SK-N-SH (cell line): ENCODE results near the gene CKMT2. TPM values are rescaled to one million over a fixed set of nuclear protein-coding genes. Genes with fewer than 3 reads are reported as not detected.

Source experiments
- CTCF ChIA-PET: fragments of 300-600, 350-600 bp; formaldehyde crosslinking; extraction: SDS; loops from one replicate; lab custom pipeline; 2021; lab: Yijun Ruan, JAX
- POLR2A ChIA-PET: fragments of 350-600 bp; sonication (Branson Sonifier 250); formaldehyde crosslinking; extraction: SDS; loops from one replicate; lab custom pipeline; 2020; ENCODE audit warnings: antibody characterized with exemption, inconsistent platforms; lab: Yijun Ruan, JAX
- DNase-seq: peaks from one replicate; pipeline ENCODE4 v3.0.0; 2012
- H2AFZ ChIP-seq: fragments of 200-600 bp; sonication (generic); 2 replicates; pipeline ENCODE4 v1.8.1; 2016; ENCODE audit warnings: antibody characterized with exemption, mild to moderate bottlenecking, low read depth
- H3F3A ChIP-seq: fragments of 200-600 bp; sonication (generic); replicated peaks from 2 replicates; pipeline ENCODE3; 2016; ENCODE audit warnings: antibody characterized with exemption, mild to moderate bottlenecking; ENCODE audit not compliant: insufficient read depth
- H3K27ac ChIP-seq, 2 experiments: fragments of 200-500 bp in 1 of 2; fragments of 200-600 bp in 1 of 2; sonication (Bioruptor generic) in 1 of 2; sonication (generic), shearing (Covaris generic) in 1 of 2; 2 replicates each; pipeline versions ENCODE4 v1.5.1 to v1.6.1; 2014 to 2016; ENCODE audit warnings: low read depth in 2 of 2, inconsistent platforms in 1 of 2, low read length in 1 of 2, mild to moderate bottlenecking in 1 of 2, mixed read lengths in 1 of 2
- H3K27me3 ChIP-seq: fragments of 200-600 bp; sonication (generic), shearing (Covaris generic); 2 replicates; pipeline ENCODE4 v1.6.1; 2016; ENCODE audit warnings: mixed run types; ENCODE audit not compliant: insufficient read depth
- H3K36me3 ChIP-seq, 2 experiments: fragments of 200-500 bp in 1 of 2; fragments of 200-600 bp in 1 of 2; sonication (Bioruptor generic) in 1 of 2; sonication (generic) in 1 of 2; replicated peaks in 1 of 2; 2 replicates each; pipeline versions ENCODE3 to v1.5.1; 2014 to 2016; ENCODE audit warnings: low read length in 1 of 2, mild to moderate bottlenecking in 1 of 2; ENCODE audit not compliant: insufficient read depth in 2 of 2, control insufficient read depth in 1 of 2
- H3K4me1 ChIP-seq, 2 experiments: fragments of 200-500 bp in 1 of 2; fragments of 200-600 bp in 1 of 2; sonication (Bioruptor generic) in 1 of 2; sonication (generic), shearing (Covaris generic) in 1 of 2; 2 replicates each; pipeline versions ENCODE4 v1.5.1 to v1.6.1; 2014 to 2016; ENCODE audit warnings: low read depth in 1 of 2, low read length in 1 of 2, mixed run types in 1 of 2; ENCODE audit not compliant: insufficient read depth in 2 of 2, control insufficient read depth in 1 of 2
- H3K4me2 ChIP-seq: fragments of 200-600 bp; sonication (generic), shearing (Covaris generic); 2 replicates; pipeline ENCODE4 v1.6.1; 2017; ENCODE audit warnings: mixed run types
- H3K4me3 ChIP-seq, 2 experiments: fragments of 200-500 bp in 1 of 2; fragments of 200-600 bp in 1 of 2; sonication (Bioruptor generic) in 1 of 2; sonication (generic), shearing (Covaris generic) in 1 of 2; 2 replicates each; pipeline versions ENCODE4 v1.5.1 to v1.8.1; 2014 to 2016; ENCODE audit warnings: low read depth in 2 of 2, inconsistent platforms in 1 of 2, low read length in 1 of 2, mild to moderate bottlenecking in 1 of 2, mixed read lengths in 1 of 2, moderate library complexity in 1 of 2
- H3K79me2 ChIP-seq: fragments of 200-600 bp; sonication (generic); 2 replicates; pipeline ENCODE4 v1.8.1; 2017; ENCODE audit warnings: mild to moderate bottlenecking; ENCODE audit not compliant: insufficient read depth
- H3K9ac ChIP-seq: fragments of 200-600 bp; sonication (generic); 2 replicates; pipeline ENCODE4 v1.6.1; 2017; ENCODE audit warnings: mixed run types
- H3K9me2 ChIP-seq: fragments of 200-600 bp; sonication (generic); 2 replicates; pipeline ENCODE4 v1.6.1; 2017; ENCODE audit warnings: mixed run types
- H3K9me3 ChIP-seq: fragments of 200-600 bp; sonication (generic); 2 replicates; pipeline ENCODE4 v1.6.1; 2017; ENCODE audit warnings: mixed run types, mild to moderate bottlenecking, moderate library complexity
- H4K20me1 ChIP-seq: fragments of 200-600 bp; sonication (generic); 2 replicates; pipeline ENCODE4 v1.6.1; 2017; ENCODE audit warnings: mild to moderate bottlenecking, mixed run types; ENCODE audit not compliant: insufficient read depth
- CHD2 ChIP-seq: fragments of 150-350 bp; IDR thresholded peaks from 2 replicates; pipeline ENCODE4 v1.6.1; 2018; ENCODE audit warnings: low read length; ENCODE audit not compliant: partially characterized antibody
- ELF1 ChIP-seq: IDR thresholded peaks from 2 replicates; pipeline ENCODE4 v1.4.0; 2012
- EP300 ChIP-seq, 2 experiments: IDR thresholded peaks; 2 replicates each; pipeline versions ENCODE4 v1.4.0 to v1.6.1; 2012; ENCODE audit warnings: borderline replicate concordance in 1 of 2, low read depth in 1 of 2, low read length in 1 of 2
- FOXJ3 ChIP-seq: sonication (generic); formaldehyde crosslinking; IDR thresholded peaks from 2 replicates; pipeline ENCODE4 v1.5.1; 2020; ENCODE audit warnings: mild to moderate bottlenecking, missing genetic modification reagents
- FOXM1 ChIP-seq: IDR thresholded peaks from 2 replicates; pipeline ENCODE4 v1.4.0; 2012; ENCODE audit warnings: low read depth, mild to moderate bottlenecking
- GABPA ChIP-seq: IDR thresholded peaks from 2 replicates; pipeline ENCODE4 v1.4.0; 2012; ENCODE audit warnings: low read depth, mild to moderate bottlenecking
- IRF3 ChIP-seq: fragments of 150-350 bp; IDR thresholded peaks from 2 replicates; pipeline ENCODE4 v1.6.1; 2016; ENCODE audit warnings: mild to moderate bottlenecking, low read depth, low read length
- MEF2A ChIP-seq: IDR thresholded peaks from 2 replicates; pipeline ENCODE4 v1.4.0; 2012; ENCODE audit warnings: low read depth, borderline replicate concordance
- MXI1 ChIP-seq: IDR thresholded peaks from 2 replicates; pipeline ENCODE4 v1.6.1; 2012; ENCODE audit warnings: mild to moderate bottlenecking, low read depth, low read length, improper control_type of control experiment
- NFIC ChIP-seq: IDR thresholded peaks from 2 replicates; pipeline ENCODE4 v1.4.0; 2012; ENCODE audit warnings: borderline replicate concordance
- NRF1 ChIP-seq: IDR thresholded peaks from 2 replicates; pipeline ENCODE4 v1.6.1; 2012; ENCODE audit warnings: low read depth, mild to moderate bottlenecking, low read length
- POLR2AphosphoS5 ChIP-seq: IDR thresholded peaks from 2 replicates; pipeline ENCODE4 v1.6.1; 2012; ENCODE audit warnings: low read depth, low read length
- TAF1 ChIP-seq: IDR thresholded peaks from 2 replicates; pipeline ENCODE4 v1.6.1; 2012; ENCODE audit warnings: low read depth, mild to moderate bottlenecking, low read length, moderate library complexity, borderline replicate concordance
- TCF12 ChIP-seq: IDR thresholded peaks from 2 replicates; pipeline ENCODE4 v1.4.0; 2012
- TEAD4 ChIP-seq: IDR thresholded peaks from 2 replicates; pipeline ENCODE4 v1.4.0; 2012; ENCODE audit warnings: mild to moderate bottlenecking, borderline replicate concordance; ENCODE audit not compliant: insufficient read depth
- YY1 ChIP-seq: IDR thresholded peaks from 2 replicates; pipeline ENCODE4 v1.4.0; 2012; ENCODE audit warnings: low read depth, mild to moderate bottlenecking
- ZBTB33 ChIP-seq: IDR thresholded peaks from 2 replicates; pipeline ENCODE4 v1.4.0; 2012; ENCODE audit warnings: low read depth, borderline replicate concordance
- WGBS: methylation state at CpG from one replicate; pipeline ENCODE4 v1.1.6; 2017; ENCODE audit warnings: low lambda C conversion rate; 5-methylcytosine and 5-hydroxymethylcytosine counted together
- polyA plus RNA-seq, 3 experiments: library from polyadenylated mRNA; depleted of rRNA; stranded (reverse); fragments of >200 nt; gene quantifications; 2 replicates each; pipeline ENCODE4 v1.2.3, GENCODE V29; 2012

The CKMT2 gene
- polyA plus RNA-seq, 1 of the 3 experiments (the other 2 are of a cell fraction) = not detected

- Histone ChIP-seq H3K79me2 (no peaks in the 10 kb centered on the region), H3K27ac (no peak overlapping the region), H4K20me1 (no peaks in the 10 kb centered on the region), H3K9me3 (no peaks in the 10 kb centered on the region), H3K4me3 (no peak overlapping the region), H2AFZ (no peak overlapping the region), H3K36me3 (no peaks in the 10 kb centered on the region), H3K9me2 (no peaks in the 10 kb centered on the region; the same call in 1 of the 2 replicates), H3F3A (no peaks in the 10 kb centered on the region), H3K27me3 (no peaks in the 10 kb centered on the region), H3K4me2 (no peak overlapping the region), H3K4me1 (no peaks in the 10 kb centered on the region), H3K9ac (no peak overlapping the region)
- WGBS = 88% methylated on average over 8 of the region's 8 CpGs
- POLR2A ChIA-PET = no interaction called here
- CTCF ChIA-PET = interaction anchor here (1.2 kb wide), 1 partner anchor 74 kb away, joined by 3 read pairs; no protein-coding TSS in a partner anchor
- DNase-seq = no peak
- TF ChIP-seq IRF3 (no peak), TAF1 (no peak), ZBTB33 (no peak), TCF12 (no peak), MXI1 (no peak), YY1 (no peak), NRF1 (no peak), MEF2A (no peak), FOXJ3 (CRISPR knock-in tag) (no peak), POLR2AphosphoS5 (no peak)
Observed at GRCh38 chr5:81225463-81225862, 7.7 kb upstream of the CKMT2 start.

GRCh38 chr5:81226286-81226685 is 6.8 kb upstream of the CKMT2 start:
- no peak for DNase-seq
- no peaks in the 10 kb centered on the region for H3K36me3 ChIP-seq
- no peak overlapping the region for H2AFZ ChIP-seq
- H3F3A ChIP-seq = no peaks in the 10 kb centered on the region
- no peak overlapping the region for H3K27ac ChIP-seq
- H3K27me3 ChIP-seq = no peaks in the 10 kb centered on the region
- CTCF ChIA-PET = interaction anchor here (1.2 kb wide), 1 partner anchor 73 kb away, joined by 3 read pairs; no protein-coding TSS in a partner anchor
- no peaks in the 10 kb centered on the region; the same call in 1 of the 2 replicates for H3K9me2 ChIP-seq
- H3K4me1 ChIP-seq = no peaks in the 10 kb centered on the region
- no peak overlapping the region for H3K4me2 ChIP-seq
- POLR2A ChIA-PET = no interaction called here
- WGBS = 86% methylated on average over 2 of the region's 2 CpGs
- no peak overlapping the region for H3K9ac ChIP-seq
- no peaks in the 10 kb centered on the region for H3K9me3 ChIP-seq
- no peak overlapping the region for H3K4me3 ChIP-seq
- no peaks in the 10 kb centered on the region for H3K79me2 ChIP-seq
- TF ChIP-seq NFIC = no peak
- no peak for TF ChIP-seq TEAD4
- no peak for TF ChIP-seq NRF1
- TF ChIP-seq YY1 = no peak
- no peak for TF ChIP-seq ELF1
- TF ChIP-seq TAF1 = no peak
- no peak for TF ChIP-seq EP300 (IDR thresholded peaks at IDR 0.05; ENCODE audit: borderline replicate concordance in 1 of 2, low read depth in 1 of 2, low read length in 1 of 2)
- TF ChIP-seq ZBTB33 = no peak
- no peak for TF ChIP-seq GABPA
- no peak for TF ChIP-seq FOXM1
- no peak for TF ChIP-seq CHD2
- no peak for TF ChIP-seq MXI1
- no peak for TF ChIP-seq IRF3
- no peaks in the 10 kb centered on the region for H4K20me1 ChIP-seq
